Esophagus mucosa (tissue), 1 donor: ENCODE data around the gene NRN1L. TPM values are rescaled to one million over a fixed set of nuclear protein-coding genes. Genes with fewer than 3 reads are reported as not detected.
A peak's percentile ranks its signal among the peaks of the same experiment; 100 is the strongest.
"Not testable (repeated sequence)": the region's sequence is repeated elsewhere in the genome, so short reads cannot be mapped to it uniquely, and the experiment has no call there.

ENCODE experiments used
- ATAC-seq: fragments of 200-7000 bp; cut with Tn5 transposase; one replicate; pipeline ENCODE4 v1.9.1; 2020
- total RNA-seq: library from RNA; stranded (reverse); gene quantifications from one replicate; pipeline ENCODE4 v1.2.4, GENCODE V29; 2023
- donor health status: DM: yes; HTN: yes; CAD: no.

The NRN1L gene
- total RNA-seq, 1 donor from 2014 or later, result not detected

- ATAC-seq, result no peak
Observed at GRCh38 chr16:67883146-67883871, 1.4 kb upstream of the NRN1L start.

GRCh38 chr16:67883872-67884261 is 818 bp upstream of the NRN1L start:
- ATAC-seq, result peak; percentile 60

- no peak for ATAC-seq
Observed at GRCh38 chr16:67885545-67885944, 860 bp downstream of the NRN1L start.

DNA sequence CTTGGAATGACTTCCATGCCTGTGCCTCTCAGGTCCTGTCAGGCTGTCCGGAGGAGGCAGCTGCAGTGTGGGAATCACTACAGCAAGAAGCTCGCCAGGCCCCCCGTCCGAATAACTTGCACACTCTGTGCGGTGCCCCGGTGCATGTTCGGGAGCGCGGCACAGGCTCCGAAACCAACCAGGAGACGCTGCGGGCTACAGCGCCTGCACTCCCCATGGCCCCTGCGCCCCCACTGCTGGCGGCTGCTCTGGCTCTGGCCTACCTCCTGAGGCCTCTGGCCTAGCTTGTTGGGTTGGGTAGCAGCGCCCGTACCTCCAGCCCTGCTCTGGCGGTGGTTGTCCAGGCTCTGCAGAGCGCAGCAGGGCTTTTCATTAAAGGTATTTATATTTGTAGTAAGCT is 1.3 kb downstream of the NRN1L start:
- ATAC-seq, result no peak

DNA sequence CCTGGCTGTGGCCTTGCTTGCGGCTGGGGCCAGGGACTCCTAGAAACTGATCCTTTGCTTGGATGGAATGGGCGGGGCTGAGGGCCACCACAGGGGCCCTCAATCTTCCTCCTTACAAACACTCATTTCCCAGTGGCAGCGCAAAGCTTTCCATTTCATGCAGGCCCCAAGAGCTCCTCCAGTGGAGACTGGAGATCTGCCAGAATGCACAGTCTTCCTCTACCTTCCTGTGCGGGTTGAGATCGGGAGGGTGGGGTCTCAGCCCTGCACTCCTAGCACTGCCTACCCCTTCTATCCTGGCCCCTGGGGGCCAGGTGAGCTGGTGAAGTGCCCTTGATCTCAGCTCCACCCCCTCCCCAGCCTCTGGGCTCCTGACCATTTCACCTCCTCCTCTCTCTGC is 1.7 kb downstream of the NRN1L start:
- ATAC-seq, result no peak

DNA sequence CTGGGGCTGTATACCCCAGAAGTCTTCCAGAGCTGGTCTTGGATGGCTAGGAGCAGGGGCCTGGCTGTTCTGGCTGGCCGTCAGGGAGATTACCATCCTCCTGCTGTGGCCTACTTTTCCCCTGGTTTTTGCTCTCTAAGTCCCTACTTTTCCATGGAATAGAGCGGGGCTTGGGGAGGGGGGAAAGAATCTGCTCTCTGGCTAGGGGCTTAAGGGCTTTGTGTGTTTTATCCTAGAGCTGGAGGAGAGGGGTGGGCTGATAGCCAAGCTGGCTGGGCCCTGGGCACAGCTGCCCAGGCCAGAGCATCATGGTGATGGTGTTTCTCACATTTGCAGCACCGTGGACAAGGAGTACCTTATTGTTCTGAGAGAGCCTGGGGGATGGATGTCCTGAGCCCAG is 3.6 kb downstream of the NRN1L start:
- no peak for ATAC-seq

GRCh38 chr16:67892375-67892774 is 7.7 kb downstream of the NRN1L start:
- ATAC-seq, result no peak

GRCh38 chr16:67892899-67893742 is 8.4 kb downstream of the NRN1L start, which contains the start of gene PSKH1:
TSS of gene PSKH1 (plus strand) at chr16:67893254. CDS start at chr16:67908750, 15,496 bp downstream.
- peak; percentile 94 for ATAC-seq

- peak; percentile 31 for ATAC-seq
Observed at GRCh38 chr16:67893743-67894399, 9.2 kb downstream of the NRN1L start.

GRCh38 chr16:67897231-67897630 is 12.5 kb downstream of the NRN1L start:
- peak; percentile 47 for ATAC-seq

DNA sequence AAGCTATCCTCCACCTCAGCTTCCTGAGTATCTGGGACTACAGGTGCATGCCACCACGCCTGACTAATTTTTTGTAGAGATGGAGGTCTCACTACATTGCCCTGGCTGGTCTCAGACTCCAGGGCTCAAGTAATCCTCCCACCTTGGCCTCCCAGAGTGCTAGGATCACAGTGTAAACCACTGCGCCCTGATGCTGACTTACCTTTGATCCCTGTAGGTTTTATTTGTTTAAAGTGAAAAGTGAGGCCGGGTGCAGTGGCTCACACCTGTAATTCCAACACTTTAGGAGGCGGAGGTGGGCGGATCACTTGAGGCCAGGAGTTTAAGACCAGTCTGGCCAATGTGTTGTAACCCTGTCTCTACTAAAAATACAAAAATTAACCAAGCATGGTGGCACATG is 17.0 kb downstream of the NRN1L start:
- no peak for ATAC-seq

DNA sequence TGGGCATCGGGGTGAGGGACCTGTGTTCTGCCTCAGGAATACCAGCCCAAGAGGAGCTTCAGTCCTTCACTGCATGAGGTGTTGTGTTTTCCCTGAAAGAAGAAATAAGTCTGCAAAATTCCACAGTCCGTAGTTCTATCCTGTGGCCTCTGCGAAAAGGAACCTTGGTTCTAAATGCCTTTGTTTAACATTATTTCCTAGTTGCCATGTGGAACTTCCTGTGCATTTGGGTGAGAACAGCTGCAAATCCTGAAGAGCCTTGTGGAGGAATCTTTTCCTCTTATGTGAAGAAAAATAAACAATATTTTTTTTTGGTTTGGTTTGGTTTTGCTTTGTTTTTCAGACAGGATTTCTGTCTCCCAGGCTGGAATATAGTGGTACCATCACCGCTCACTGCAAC is 18.1 kb downstream of the NRN1L start:
- no peak for ATAC-seq

DNA sequence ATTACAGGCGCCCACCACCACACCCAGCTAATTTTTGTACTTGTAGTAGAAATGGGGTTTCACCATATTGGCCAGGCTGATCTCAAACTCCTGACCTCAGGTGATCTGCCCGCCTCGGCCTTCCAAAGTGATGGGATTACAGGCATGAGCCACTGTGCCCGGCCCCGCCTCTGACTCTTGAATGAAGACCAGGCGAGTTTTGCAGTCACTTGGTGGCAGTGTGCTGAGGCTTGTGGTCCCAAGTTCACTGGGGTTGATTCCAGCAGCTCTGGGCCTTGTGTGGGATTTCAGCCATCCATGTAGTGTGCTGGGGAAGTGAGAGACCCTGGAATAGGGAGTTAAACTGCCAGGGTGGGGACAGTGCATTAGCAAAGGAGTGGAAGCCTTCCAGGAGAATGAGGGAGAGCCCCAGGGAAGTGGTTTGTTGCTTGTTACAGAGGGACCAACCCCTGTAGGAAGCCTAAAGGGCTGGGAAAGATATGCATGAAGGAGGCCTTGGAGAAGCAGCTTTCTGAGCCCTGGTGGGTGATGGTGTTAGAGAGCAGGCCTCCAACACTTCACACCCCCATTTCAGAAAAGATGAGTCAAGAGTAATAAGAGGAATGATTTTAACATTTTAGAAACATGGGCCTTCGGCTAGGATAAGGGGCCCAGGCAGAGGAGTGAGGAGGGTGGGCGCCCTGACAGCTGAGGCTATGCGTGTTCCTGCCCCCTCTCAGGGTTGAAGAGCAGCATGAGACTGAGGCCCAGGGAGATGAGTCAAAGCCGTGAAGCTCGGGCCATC is 22.9 kb downstream of the NRN1L start:
- no peak for ATAC-seq

DNA sequence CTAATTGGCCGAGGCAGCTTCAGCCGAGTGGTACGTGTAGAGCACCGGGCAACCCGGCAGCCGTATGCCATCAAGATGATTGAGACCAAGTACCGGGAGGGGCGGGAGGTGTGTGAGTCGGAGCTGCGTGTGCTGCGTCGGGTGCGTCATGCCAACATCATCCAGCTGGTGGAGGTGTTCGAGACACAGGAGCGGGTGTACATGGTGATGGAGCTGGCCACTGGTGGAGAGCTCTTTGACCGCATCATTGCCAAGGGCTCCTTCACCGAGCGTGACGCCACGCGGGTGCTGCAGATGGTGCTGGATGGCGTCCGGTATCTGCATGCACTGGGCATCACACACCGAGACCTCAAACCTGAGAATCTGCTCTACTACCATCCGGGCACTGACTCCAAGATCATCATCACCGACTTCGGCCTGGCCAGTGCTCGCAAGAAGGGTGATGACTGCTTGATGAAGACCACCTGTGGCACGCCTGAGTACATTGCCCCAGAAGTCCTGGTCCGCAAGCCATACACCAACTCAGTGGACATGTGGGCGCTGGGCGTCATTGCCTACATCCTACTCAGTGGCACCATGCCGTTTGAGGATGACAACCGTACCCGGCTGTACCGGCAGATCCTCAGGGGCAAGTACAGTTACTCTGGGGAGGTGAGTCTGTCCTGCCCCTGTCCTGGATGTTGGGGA is 24.5 kb downstream of the NRN1L start:
- ATAC-seq, result no peak

DNA sequence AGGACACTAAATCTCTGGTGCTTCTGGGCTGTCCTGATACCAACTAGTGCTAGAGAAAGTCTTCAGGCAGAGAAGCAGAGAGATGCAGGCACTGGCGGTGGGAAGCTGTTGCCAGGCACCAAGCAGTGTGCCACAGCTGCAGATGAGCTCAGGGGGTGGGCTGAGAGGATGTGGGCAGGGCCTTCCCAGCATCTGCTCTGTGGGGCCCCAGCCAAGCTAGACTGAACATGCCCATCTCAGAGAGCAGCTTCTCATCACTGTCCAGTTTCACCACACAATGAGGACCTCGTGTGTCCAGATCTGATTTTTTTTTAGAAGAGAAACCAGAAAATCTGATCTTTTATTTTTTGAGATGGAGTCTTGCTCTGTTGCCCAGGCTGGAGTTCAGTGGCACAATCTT is 25.5 kb downstream of the NRN1L start:
- ATAC-seq, result no peak

DNA sequence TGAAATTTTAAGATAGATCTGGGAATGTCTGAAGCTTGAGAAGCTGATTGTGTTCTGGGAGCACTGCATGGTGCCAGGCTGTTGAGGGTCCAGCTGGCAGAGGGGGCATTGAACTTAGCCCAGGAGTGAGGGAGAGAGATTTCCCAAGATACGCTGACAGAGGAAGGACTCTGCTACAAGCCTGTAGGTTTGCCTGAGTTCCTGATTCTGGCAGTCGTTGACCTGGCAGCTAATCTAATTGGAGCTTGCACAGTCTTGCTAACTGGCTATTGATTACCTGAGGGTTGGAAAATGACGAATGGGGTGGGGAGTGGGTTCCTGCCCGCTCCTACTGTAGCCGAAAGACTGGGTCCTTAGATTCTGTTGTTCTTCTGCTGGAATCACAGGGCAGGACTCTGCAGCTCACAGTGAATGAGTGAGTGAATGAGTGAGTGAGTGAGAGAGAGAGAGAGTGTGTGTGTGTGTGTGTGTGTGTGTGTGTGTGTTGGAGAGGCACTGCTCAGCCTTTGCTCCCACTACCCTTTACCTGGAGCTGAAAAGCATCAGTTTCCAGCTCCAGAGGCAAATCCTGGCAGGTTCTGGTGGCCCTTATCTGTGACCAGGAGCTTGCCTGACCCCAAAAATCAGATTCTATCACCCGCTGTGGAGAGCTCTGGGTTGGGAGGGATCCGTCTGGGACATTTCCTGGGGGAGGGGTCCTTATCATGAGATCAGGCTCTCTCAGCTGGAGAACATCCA is 30.2 kb downstream of the NRN1L start:
- ATAC-seq, result no peak

DNA sequence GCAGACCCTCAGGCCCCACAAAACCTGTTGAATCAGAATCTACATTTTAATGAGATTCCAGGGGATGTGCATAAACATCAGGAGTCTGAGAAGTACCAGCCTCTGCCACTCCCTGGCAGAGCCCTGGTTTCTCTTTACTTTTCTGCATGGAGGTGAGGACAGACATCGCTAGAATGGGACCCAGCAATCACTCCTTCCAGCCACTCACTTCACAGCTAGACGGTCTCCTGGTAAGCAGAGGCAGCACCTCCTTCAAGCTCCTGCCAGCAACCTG is 30.7 kb downstream of the NRN1L start:
- not testable (repeated sequence) for ATAC-seq

DNA sequence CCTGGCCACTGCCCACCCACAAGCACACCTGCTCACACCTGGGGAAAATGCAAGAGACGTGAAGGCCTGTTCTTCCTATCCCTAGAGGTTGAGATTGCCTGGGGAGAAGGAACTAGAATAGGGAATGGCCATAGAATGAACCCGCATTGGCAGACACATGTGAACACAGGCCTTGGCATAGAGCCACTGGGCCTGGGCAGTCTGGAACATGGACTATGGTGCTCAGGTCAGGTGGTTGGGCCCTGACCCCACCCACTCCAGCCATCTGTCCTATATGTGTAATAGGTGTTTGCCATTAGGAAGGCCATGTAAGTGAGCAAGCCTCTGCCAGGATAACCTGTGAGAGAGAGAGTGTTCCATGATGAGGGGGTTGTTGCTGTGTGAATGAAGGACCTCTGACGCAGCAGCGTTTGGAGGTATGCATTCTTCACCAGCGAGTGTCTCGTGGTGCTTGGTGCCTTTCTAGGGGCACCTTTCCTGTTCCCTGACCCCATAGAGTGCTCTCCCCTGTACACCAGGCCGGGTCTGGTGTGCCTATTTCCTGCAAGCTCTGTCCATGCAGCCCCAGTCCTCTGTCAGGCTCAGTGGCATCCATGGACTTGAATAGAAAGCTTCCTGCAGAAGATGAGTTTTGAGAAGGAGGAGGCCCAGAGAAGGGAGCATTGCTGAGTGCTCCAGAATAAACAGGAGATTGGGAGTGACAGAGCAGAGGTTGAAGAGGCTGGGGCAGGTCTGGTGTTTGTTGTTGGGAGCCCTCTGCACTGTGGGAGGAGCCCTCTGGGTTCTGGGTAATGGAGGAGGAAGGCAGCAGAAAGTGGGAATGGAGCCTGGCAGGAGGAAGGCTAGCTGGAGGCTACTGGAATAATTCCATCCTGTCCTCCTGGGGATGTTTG is 31.4 kb downstream of the NRN1L start:
- ATAC-seq, result no peak

DNA sequence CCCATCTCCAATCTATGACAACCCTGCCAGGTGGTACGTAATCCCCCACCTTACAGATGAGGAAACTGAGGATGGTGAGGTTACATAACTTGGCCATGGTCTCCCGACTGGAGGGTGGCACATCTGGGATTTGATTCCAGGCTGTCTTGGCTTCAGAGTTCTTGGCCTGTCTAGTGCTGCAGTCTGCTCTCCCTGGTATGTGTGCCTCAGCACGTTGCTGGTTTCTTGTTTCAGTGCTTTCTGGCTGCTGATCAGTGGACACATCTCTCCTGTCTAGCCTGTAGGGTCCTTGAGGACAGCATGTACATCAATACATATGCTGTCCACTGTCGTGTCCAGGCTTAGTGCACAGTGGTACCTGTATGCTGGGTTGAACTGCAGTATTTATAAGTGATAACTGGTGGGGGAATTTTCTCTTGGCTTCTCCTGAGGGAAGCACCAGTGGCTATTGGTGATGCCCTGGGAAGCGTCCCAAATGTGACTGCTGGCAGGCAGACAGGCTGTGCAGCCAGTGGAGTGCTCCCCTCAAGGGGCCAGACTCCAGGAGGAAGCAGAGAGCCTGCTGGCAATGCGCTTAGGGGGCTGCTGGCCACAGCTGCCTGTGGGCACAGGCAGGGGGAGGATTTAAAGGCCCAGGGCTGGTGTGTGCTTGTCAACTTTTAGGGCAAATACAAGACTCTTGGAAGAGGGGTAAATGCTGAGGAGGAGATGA is 32.6 kb downstream of the NRN1L start:
- ATAC-seq, result no peak

DNA sequence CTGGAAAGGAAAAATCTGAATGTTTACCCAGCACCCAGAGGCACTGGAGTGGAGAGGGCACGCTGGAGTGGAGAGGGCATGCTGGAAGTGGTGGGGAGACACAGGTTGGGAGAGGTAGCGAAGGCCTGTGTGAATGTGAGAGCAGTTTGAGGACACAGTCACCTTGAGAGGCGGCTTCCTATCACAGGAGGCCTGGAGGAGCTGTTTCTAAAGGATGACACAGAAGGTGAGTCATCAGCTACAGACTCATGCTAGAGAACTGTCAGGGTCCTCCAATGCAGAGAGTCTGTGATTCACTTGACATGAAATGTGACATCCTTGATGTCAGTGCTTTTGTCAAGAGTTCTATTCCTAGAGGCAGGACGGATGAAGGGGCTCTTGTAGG is 33.2 kb downstream of the NRN1L start:
- peak; percentile 65 for ATAC-seq
